Right kidney (tissue), 1 donor: ENCODE measurements around the gene KSR1.

ENCODE experiments used
- DNase-seq: peaks from one replicate; pipeline ENCODE4 v3.0.0-alpha.2; 2016

The KSR1 gene

GRCh38 chr17:27569884-27570577, 113.8 kb downstream of the KSR1 start:
- DNase-seq: no peak

- DNase-seq: no peak
Observed at GRCh38 chr17:27570578-27570914, 114.3 kb downstream of the KSR1 start.

DNA sequence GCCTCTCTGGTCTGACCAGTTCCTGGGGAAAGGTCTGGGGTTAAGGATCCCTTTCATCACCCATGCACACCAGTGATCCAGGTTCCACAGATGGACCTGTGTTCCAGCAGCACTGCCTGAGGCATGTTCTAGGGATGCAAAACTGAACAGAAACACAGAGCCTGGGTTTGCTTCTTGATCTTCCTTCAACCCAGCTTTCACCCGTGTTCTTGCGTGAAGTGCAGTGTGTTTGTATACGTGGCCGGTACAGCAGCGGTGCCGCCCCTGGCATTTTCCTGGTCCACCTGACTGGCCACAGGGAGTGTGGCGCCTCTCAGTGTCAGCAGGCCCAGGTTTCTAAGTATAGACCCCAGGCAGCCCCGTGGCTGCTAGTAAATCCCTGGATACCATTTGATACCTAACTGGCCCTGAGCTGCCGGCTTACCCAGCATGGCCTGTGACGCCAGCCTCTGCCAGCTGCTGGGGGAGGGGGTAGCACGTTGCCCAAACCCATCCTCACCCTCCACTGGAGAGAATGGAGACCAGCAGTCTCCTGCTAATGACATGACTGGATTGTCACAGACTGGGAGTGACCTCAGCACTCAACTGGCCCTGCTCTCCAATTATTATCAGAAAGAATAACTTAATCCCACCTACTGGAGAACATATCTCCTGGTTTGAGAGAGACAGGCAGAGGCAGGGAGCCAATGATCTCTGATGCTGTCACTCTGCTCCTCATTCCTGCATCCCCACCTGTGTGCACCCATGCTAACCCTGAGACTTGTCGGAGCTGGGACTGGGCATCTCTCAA, 115.5 kb downstream of the KSR1 start:
- DNase-seq: no peak

GRCh38 chr17:27572665-27573064, 116.4 kb downstream of the KSR1 start:
- no peak for DNase-seq

DNA sequence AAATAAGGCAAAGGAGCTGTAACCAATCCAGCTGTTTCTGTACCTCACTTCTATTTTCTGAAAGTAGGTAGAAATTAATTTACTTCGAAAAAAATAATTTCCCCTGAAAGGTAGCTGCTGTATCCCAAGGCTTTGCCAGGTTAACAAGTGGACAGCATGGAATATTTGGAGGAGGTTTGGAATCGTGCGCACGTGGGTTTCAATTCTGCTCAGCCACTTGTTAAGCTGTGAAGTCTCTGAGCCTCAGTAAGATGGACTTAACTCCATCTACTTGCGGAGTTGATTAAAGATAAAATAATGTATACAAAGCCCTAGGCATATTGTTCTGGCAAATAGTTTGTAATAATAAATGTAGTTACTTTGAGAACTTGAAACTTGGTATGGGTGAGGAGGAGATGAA, 117.3 kb downstream of the KSR1 start:
- no peak for DNase-seq

DNA sequence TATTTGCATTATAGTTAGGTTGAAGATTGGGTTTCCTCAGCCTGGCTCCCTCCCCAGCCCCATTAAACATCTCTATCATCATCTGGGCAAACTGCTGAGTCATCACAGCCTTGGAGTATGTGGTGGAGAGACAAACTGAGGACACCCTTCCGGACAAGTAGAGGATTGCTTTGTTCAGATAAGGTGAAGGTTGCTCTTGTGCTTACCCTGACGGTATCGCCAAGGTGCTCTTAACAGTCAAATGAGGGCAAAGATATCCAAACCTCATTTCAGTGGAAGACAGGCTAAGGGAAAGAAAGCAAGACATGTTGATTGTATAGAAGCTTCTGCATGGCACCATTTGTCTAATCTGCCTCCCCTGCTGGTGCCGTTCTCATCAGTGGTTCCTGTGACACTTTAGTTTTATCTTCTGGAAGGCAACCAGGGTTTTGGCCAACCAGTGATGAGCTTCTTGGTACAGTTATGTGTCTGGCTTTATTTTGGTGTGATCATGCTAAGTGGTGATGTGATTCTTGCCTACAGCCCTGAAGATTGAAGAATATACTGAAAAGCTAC, 117.8 kb downstream of the KSR1 start:
- DNase-seq: no peak

DNA sequence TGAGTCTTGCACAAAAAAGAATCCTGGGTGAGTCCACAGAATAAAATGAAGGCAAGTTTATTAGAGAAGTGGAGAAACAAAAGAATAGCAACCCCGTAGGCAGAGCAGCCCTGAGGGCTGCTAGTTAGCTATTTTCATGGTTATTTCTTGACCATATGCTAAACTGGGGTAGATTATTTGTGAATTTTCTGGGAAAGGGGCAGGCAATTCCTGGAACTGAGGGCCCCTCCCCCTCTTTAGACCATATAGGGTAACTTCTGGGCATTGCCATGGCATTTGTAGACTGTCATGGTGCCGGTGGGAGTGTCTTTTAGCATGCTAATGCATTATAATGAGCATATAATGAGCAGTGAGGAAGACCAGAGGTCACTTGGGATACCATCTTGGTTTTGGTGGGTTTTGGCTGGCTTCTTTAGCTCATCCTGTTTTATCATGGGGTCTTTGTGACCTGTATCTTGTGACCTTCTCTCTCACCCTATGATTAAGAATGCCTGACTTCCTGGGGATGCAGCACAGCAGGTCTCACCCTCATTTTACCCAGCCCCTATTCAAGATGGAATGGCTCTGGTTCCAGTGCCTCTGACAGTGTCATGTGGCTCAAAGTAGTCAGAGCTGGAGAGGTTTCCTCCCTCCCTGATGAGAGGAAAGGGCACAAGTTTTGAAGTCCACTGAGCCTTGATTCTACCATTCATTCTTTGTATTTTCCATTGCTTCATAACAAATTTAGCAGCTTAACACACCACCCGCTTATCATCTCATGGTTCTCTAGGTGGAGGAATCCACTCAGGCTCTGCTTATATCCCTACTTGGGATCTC, 119.1 kb downstream of the KSR1 start:
- DNase-seq: no peak

GRCh38 chr17:27575912-27576252, 119.6 kb downstream of the KSR1 start:
- no peak for DNase-seq

DNA sequence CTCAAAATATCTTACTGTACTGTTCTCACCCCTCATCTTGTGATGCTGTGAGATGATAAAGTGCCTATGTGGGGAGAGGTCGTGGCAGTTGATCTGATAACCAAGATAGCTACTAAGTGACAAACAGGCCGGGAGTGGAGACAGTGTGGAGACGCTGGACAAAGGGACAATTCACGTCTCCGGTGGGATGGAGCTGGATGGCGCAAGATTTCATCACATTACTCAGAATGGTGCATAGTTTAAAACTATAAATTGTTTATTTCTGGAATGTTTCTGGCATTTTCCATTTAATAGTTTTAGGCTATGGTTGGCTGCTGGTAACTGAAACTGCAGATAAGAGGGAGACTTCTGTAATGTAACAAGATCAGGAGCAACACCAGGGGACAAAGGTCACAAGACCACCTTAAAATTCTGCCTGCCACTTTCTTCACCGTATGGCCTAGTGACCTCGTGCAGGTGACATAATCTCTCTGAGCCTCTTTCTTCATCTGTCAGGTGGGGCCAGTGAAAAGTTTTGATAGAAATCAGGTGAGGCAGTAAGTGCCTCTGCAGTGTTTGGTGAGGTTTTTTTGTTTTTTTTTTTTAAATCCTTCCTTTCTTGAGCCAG, 120.3 kb downstream of the KSR1 start:
- no peak for DNase-seq

DNA sequence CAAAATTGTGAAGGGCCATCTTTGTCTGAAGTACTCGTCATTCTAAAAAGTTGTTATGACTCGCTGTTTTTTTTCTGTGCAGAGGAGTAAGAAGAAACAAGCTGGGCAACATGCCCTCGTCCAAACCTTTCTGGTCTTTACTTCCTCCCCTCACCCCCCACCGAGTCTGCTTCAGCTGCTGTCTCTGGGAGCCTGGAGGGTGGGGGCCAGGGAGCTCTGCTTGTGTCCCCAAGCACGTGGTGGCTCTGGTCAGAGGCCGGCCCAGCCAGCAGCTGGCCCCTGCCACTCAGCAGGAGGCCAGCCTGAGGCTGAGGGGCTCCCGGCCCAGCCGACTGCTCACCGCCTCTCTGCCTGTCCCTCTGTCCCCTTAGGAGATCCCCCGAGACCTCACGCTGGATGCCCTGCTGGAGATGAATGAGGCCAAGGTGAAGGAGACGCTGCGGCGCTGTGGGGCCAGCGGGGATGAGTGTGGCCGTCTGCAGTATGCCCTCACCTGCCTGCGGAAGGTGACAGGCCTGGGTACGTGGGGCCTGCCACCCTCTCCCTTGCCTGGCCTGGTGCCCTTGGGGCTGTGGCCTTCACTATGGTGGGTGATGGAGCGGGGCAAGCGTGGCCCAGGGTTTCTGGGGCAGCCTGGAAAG, 121.0 kb downstream of the KSR1 start:
- DNase-seq: peak; percentile 35

DNA sequence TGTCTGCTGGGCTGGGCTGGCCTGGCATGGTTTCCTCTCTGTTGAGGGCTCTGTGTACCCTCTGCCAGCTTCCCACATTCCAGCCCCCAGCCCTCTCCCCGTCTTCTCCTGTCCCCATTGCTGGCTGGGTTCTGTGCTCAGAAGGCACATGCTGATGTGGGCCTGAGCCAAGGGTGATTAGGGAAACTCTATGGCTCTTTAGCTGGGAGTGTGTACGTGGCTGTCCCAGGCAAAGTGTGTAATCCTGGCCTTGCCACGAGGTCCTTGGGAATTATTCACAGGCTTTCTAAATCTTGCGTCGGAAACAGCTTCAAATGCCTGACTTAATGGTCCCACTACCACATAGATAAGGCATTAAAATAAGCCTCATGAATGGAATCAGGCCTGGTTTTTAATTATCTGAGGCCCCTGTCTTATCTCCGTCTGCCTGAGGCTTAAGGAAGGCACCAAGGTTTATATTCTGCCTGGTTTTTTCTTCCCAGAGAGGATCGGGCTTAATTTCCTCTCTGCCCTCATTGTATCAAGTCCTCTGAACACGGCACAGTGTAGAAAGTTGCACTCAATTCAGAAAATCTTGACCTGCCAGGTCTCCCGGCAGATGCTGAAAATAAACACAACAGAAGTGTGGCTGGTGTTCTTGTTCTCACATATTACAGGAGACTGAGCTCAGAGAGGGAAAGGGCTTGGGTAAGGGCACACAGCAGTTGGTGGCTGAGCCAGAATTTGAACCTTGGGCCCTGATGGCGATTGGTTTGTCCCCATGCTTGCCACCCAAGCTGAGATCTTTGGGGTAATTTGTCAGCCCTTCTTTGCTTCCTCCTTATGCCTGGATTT, 121.9 kb downstream of the KSR1 start:
- DNase-seq: no peak

- no peak for DNase-seq
Observed at GRCh38 chr17:27578718-27579085, 122.5 kb downstream of the KSR1 start.

DNA sequence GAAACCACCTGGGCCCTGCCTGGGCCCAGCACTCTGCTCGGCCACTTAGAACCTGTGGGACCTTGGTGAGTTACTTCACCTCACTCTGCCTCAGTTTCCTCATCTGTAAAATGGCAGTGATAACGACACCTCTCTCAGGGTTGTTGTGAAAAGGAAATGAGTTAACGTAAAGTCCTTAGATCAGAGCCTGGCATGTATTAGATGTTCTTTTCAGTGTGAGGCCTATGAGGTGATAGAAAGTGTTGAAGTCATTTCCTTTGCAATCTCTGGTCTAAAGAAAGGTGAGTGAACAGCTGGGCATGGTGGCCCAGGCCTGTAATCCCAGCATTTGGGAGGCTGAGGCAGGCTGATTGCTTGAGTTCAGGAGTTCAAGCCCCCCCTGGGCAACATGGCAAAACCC, 123.1 kb downstream of the KSR1 start:
- no peak for DNase-seq

- no peak for DNase-seq
Observed at GRCh38 chr17:27579897-27580321, 123.7 kb downstream of the KSR1 start.

DNA sequence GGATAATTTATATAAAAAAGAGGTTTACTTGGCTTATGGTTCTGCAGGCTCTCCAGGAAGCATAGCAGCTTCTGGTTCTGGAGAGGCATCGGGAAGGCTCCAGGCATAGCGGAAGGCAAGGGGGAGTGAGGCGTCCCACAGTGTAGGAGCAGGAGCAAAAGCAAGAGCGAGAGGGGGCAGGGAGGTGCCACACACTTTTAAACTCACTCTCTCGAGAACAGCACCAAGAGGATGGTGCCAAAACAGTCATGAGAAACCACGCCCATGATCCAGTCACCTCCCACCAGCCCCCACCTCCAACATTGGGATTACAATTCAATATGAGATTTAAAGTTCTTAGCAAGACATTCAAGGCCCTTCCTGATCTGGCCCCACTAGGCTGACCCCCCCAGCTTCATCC, 124.8 kb downstream of the KSR1 start:
- no peak for DNase-seq

DNA sequence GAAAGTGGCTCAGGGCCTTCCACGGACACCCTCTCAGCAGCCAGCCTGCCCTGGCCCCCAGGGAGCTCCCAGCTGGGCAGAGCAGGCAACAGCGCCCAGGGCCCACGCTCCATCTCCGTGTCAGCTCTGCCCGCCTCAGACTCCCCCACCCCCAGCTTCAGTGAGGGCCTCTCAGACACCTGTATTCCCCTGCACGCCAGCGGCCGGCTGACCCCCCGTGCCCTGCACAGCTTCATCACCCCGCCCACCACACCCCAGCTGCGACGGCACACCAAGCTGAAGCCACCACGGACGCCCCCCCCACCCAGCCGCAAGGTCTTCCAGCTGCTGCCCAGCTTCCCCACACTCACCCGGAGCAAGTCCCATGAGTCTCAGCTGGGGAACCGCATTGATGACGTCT, 126.4 kb downstream of the KSR1 start:
- no peak for DNase-seq

GRCh38 chr17:27585153-27585681, 129.0 kb downstream of the KSR1 start:
- DNase-seq: no peak

DNA sequence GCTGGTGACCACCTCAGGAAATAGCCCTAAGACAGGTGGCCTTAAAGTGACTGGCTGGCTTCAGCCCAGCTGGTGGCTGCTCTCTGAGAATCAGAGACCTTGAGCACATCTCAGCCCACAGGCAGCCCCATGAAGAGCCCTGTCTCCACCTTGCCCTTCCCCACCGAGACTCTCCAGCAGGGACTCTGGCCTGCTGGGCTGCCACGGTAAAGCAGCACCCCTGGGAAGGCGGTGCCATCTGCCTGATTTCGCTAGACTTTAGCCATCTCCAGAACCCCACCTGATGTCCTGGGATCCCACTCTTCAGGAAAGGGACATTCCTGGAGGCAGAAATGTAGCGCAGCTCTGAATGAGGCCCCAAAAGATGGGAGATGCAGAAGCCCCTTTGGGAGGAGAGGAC, 129.5 kb downstream of the KSR1 start:
- no peak for DNase-seq

DNA sequence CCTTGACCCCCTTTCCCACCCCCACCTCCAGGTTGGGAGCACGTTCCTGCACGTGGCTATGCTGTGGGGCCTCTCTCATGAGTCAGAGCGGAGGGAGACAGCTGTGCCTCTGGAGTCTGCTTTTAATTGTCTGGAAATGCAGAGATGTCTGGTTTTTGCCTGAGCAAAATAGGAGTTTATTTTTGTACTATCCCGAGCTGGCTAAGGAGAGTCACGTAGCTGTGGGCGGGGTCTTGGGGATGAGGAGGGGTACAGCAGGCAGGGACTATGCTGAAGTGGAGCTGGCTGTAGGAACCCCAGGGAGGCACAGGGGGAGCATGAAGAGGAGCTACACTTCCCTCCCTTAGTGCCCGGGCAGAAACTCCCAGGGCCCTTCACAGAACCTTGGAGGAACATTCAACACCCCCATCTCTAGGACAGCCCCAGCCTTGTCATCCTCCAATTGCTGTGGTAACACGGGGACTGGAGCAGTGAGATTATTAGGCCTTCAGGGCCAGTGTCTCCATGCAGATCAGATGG, 130.0 kb downstream of the KSR1 start:
- no peak for DNase-seq

DNA sequence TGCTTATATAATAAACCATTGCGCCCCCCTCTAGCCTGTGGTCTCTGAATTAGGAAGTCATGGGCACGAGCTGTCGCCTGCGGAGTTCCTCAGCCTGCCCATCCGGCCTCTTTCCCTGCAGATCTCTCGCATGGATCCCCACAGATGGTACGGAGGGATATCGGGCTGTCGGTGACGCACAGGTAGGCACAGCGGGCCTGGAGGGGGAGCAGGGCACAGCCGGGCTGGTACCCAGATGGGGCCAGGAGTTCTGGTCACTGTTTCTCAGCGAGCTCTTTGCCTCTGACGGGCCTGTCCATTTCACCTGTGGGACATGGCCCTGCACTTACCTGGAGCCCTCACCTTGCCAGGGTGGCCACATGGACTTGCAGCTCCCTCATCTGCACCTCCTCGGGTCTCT, 132.1 kb downstream of the KSR1 start:
- no peak for DNase-seq

- DNase-seq: no peak
Observed at GRCh38 chr17:27590864-27591263, 134.6 kb downstream of the KSR1 start.
